C4-2B (cell line): ENCODE results near the gene NEDD4L.

Experiments used
- ZFX ChIP-seq: fragments of 450-650 bp; IDR thresholded peaks from 2 replicates; pipeline ENCODE4 v1.6.1; 2017
- TF ChIP-seq, protein P1 (sequence below): fragments of 450-650 bp; conservative IDR thresholded peaks from 2 replicates; pipeline ENCODE4 v1.5.1; 2017; ENCODE audit warnings: mild to moderate bottlenecking

DNA sequence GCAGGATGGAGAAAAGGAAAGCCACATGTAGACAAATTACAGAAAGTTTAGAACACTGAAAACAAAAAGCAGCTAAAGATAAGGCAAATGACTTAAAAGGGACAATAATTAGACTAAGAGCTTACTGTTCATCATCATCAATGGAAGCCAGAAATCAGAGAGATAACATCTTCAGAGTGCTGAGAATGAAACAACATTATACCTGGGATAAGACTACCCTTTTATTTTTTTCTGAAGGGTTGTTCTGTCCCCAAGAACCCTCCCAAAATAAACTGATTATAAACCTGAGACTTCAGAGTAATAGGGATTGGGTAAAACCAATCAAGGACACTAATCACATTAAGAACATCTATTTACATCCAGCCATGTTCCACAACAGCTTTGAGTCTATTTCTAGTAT is 6.9 kb upstream of the NEDD4L start:
- TF ChIP-seq, protein P1, sequence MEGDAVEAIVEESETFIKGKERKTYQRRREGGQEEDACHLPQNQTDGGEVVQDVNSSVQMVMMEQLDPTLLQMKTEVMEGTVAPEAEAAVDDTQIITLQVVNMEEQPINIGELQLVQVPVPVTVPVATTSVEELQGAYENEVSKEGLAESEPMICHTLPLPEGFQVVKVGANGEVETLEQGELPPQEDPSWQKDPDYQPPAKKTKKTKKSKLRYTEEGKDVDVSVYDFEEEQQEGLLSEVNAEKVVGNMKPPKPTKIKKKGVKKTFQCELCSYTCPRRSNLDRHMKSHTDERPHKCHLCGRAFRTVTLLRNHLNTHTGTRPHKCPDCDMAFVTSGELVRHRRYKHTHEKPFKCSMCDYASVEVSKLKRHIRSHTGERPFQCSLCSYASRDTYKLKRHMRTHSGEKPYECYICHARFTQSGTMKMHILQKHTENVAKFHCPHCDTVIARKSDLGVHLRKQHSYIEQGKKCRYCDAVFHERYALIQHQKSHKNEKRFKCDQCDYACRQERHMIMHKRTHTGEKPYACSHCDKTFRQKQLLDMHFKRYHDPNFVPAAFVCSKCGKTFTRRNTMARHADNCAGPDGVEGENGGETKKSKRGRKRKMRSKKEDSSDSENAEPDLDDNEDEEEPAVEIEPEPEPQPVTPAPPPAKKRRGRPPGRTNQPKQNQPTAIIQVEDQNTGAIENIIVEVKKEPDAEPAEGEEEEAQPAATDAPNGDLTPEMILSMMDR: no peak
- no peak for TF ChIP-seq ZFX
